Astrocyte of the cerebellum (primary cell): ENCODE measurements around the gene RHOV.

Experiments
- DNase-seq: peaks from one replicate; pipeline ENCODE4 v3.0.0-alpha.2; 2011; ENCODE audit warnings: low read depth
- H3K4me3 ChIP-seq: 2 replicates; pipeline ENCODE4 v1.5.1; 2011; ENCODE audit warnings: mild to moderate bottlenecking, low read depth, low read length, moderate library complexity
- in situ Hi-C: cut with HindIII; loops from 2 replicates; pipeline ENCODE4 v1.10.0; 2017; ENCODE audit warnings: low sequenced_read_pairs
- TF ChIP-seq, protein P1 (sequence below): IDR thresholded peaks from 2 replicates; pipeline ENCODE4 v1.5.1; 2012; ENCODE audit warnings: low read length, low read depth, moderate library complexity, mild to moderate bottlenecking; ENCODE audit errors: missing control alignments

RHOV gene

DNA sequence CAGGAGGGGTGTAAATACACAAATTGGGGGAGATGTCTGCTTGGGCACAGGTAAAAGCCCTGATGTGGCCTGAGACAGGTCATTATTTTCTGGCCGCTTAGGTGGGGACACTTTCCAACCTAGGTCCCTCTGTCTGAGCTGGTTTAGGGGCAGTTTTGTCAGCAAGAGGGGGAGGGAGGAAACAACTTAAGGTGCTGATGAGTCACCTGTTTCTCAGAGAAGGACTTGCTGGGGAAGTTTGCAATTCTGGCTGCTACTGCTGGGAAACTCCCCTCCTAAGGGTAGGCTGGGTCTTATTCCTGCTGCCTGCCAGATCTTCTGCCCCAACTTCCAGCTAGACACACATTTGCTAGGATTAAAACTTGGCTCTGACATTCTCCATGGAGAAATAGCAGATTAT, 4.8 kb upstream of the RHOV start:
- no peak for DNase-seq
- no peak overlapping the region for H3K4me3 ChIP-seq
- in situ Hi-C loops: no loop called here
- TF ChIP-seq, protein P1, sequence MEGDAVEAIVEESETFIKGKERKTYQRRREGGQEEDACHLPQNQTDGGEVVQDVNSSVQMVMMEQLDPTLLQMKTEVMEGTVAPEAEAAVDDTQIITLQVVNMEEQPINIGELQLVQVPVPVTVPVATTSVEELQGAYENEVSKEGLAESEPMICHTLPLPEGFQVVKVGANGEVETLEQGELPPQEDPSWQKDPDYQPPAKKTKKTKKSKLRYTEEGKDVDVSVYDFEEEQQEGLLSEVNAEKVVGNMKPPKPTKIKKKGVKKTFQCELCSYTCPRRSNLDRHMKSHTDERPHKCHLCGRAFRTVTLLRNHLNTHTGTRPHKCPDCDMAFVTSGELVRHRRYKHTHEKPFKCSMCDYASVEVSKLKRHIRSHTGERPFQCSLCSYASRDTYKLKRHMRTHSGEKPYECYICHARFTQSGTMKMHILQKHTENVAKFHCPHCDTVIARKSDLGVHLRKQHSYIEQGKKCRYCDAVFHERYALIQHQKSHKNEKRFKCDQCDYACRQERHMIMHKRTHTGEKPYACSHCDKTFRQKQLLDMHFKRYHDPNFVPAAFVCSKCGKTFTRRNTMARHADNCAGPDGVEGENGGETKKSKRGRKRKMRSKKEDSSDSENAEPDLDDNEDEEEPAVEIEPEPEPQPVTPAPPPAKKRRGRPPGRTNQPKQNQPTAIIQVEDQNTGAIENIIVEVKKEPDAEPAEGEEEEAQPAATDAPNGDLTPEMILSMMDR: no peak

- in situ Hi-C loops: no loop called here
- TF ChIP-seq, protein P1: no peak
- DNase-seq: no peak
- H3K4me3 ChIP-seq: no peak overlapping the region
Observed at GRCh38 chr15:40877694-40878093, 3.7 kb upstream of the RHOV start.

GRCh38 chr15:40875991-40876730, 2.1 kb upstream of the RHOV start:
- H3K4me3 ChIP-seq: no peak overlapping the region
- TF ChIP-seq, protein P1: no peak
- DNase-seq: no peak
- in situ Hi-C loops: no loop called here

GRCh38 chr15:40872791-40873693, 992 bp downstream of the RHOV start:
- TF ChIP-seq, protein P1: no peak
- H3K4me3 ChIP-seq: peak overlapping the region; percentile 43
- in situ Hi-C loops: no loop called here
- DNase-seq: no peak

GRCh38 chr15:40871749-40872617, 2.1 kb downstream of the RHOV start:
- TF ChIP-seq, protein P1: no peak
- no peak for DNase-seq
- no peak overlapping the region for H3K4me3 ChIP-seq
- in situ Hi-C loops: no loop called here

- H3K4me3 ChIP-seq: no peak overlapping the region
- no peak for DNase-seq
- in situ Hi-C loops: no loop called here
- TF ChIP-seq, protein P1: no peak
Observed at GRCh38 chr15:40870716-40871115, 3.3 kb downstream of the RHOV start.
